IMR-90 (cell line): ENCODE measurements around the gene KLHL25. TPM values are rescaled to one million over a fixed set of nuclear protein-coding genes. Genes with fewer than 3 reads are reported as not detected.

Experiments
- ATAC-seq: fragments of 200-7000 bp; cut with Tn5 transposase; 2 replicates; pipeline ENCODE4 v1.9.1; 2020; ENCODE audit warnings: low read depth, mild to moderate bottlenecking, moderate library complexity
- BruUV-seq: library from RNA; stranded (reverse); fragments of 400-500 nt; replicated peaks from 2 replicates; lab custom pipeline; 2021; lab: Mats Ljungman, UMichigan
- CTCF ChIA-PET: fragments of 300-600 bp; formaldehyde crosslinking; extraction: SDS; loops from one replicate; lab custom pipeline; 2021; ENCODE audit warnings: antibody characterized with exemption; lab: Yijun Ruan, JAX
- POLR2A ChIA-PET: fragments of 300-600 bp; sonication (Branson Sonifier 250); formaldehyde crosslinking; loops from one replicate; lab custom pipeline; 2022; ENCODE audit warnings: antibody characterized with exemption; ENCODE audit not compliant: unreplicated experiment; lab: Charles Lee
- DNase-seq: peaks from one replicate; pipeline ENCODE4 v3.0.0; 2013
- H2AFZ ChIP-seq: replicated peaks from 2 replicates; pipeline ENCODE3; 2013; ENCODE audit warnings: low read length, mild to moderate bottlenecking; ENCODE audit not compliant: poor library complexity
- H2AK5ac ChIP-seq: 2 replicates; pipeline ENCODE4 v1.6.1; 2013; ENCODE audit warnings: low read depth, low read length, inconsistent platforms
- H2AK9ac ChIP-seq: replicated peaks from 2 replicates; pipeline ENCODE3; 2013; ENCODE audit warnings: mild to moderate bottlenecking, low read depth, low read length, moderate library complexity; ENCODE audit not compliant: poor library complexity
- H2BK120ac ChIP-seq: 2 replicates; pipeline ENCODE4 v1.6.1; 2013; ENCODE audit warnings: low read depth, low read length, inconsistent platforms
- H2BK15ac ChIP-seq: 3 replicates; pipeline ENCODE4 v1.6.1; 2013; ENCODE audit warnings: low read depth, low read length, inconsistent platforms
- H2BK20ac ChIP-seq: 2 replicates; pipeline ENCODE4 v1.6.1; 2013; ENCODE audit warnings: low read depth, mild to moderate bottlenecking, inconsistent platforms, low read length, moderate library complexity
- H2BK5ac ChIP-seq: 2 replicates; pipeline ENCODE4 v1.6.1; 2013; ENCODE audit warnings: mild to moderate bottlenecking, low read depth, low read length, inconsistent platforms; ENCODE audit not compliant: poor library complexity, severe bottlenecking
- H3K14ac ChIP-seq: replicated peaks from 2 replicates; pipeline ENCODE4 v1.6.1; 2013; ENCODE audit warnings: low read depth, low read length, inconsistent platforms
- H3K18ac ChIP-seq: 2 replicates; pipeline ENCODE4 v1.6.1; 2013; ENCODE audit warnings: low read depth, low read length, control low read depth
- H3K23ac ChIP-seq: 2 replicates; pipeline ENCODE4 v1.6.1; 2013; ENCODE audit warnings: low read depth, low read length, inconsistent platforms
- H3K27ac ChIP-seq: 2 replicates; pipeline ENCODE4 v1.5.1; 2013; ENCODE audit warnings: mild to moderate bottlenecking, control low read depth, low read length; ENCODE audit not compliant: insufficient read depth
- H3K27me3 ChIP-seq: 2 replicates; pipeline ENCODE4 v1.6.1; 2013; ENCODE audit warnings: low read length; ENCODE audit not compliant: control insufficient read depth, insufficient read depth
- H3K36me3 ChIP-seq: 2 replicates; pipeline ENCODE4 v1.6.1; 2013; ENCODE audit warnings: low read length, mixed read lengths; ENCODE audit not compliant: control insufficient read depth, insufficient read depth
- H3K4ac ChIP-seq: 2 replicates; pipeline ENCODE4 v1.6.1; 2013; ENCODE audit warnings: low read depth, low read length, inconsistent platforms
- H3K4me1 ChIP-seq: 2 replicates; pipeline ENCODE4 v1.6.1; 2013; ENCODE audit warnings: low read length, mixed read lengths; ENCODE audit not compliant: control insufficient read depth, insufficient read depth
- H3K4me2 ChIP-seq: 2 replicates; pipeline ENCODE4 v1.6.1; 2013; ENCODE audit warnings: low read depth, mild to moderate bottlenecking, control low read depth, low read length, moderate library complexity
- H3K4me3 ChIP-seq: 2 replicates; pipeline ENCODE4 v1.5.1; 2013; ENCODE audit warnings: low read depth, mild to moderate bottlenecking, control low read depth, low read length, moderate library complexity; ENCODE audit not compliant: insufficient read depth
- H3K56ac ChIP-seq: 2 replicates; pipeline ENCODE4 v1.6.1; 2013; ENCODE audit warnings: low read length, inconsistent platforms; ENCODE audit not compliant: insufficient read depth; ENCODE audit errors: extremely low read depth
- H3K79me1 ChIP-seq, 2 experiments: 2 replicates each; pipeline ENCODE4 v1.6.1; 2013; ENCODE audit warnings: low read length in 2 of 2, inconsistent platforms in 1 of 2, low read depth in 1 of 2
- H3K9ac ChIP-seq: 2 replicates; pipeline ENCODE4 v1.6.1; 2013; ENCODE audit warnings: low read depth, low read length, control low read depth
- H3K9me1 ChIP-seq: 2 replicates; pipeline ENCODE4 v1.6.1; 2013; ENCODE audit warnings: low read length, inconsistent platforms; ENCODE audit not compliant: insufficient read depth
- H3K9me3 ChIP-seq: 2 replicates; pipeline ENCODE4 v1.6.1; 2013; ENCODE audit warnings: low read length; ENCODE audit not compliant: control insufficient read depth, insufficient read depth
- H4K20me1 ChIP-seq: 2 replicates; pipeline ENCODE4 v1.6.1; 2013; ENCODE audit warnings: low read length, inconsistent platforms; ENCODE audit not compliant: insufficient read depth
- H4K5ac ChIP-seq: 2 replicates; pipeline ENCODE4 v1.6.1; 2013; ENCODE audit warnings: mild to moderate bottlenecking, low read depth, low read length, control low read depth
- H4K8ac ChIP-seq, 2 experiments: 2 replicates each; pipeline ENCODE4 v1.6.1; 2013; ENCODE audit warnings: low read depth in 2 of 2, low read length in 2 of 2, control low read depth in 1 of 2, inconsistent platforms in 1 of 2
- H4K91ac ChIP-seq: 2 replicates; pipeline ENCODE4 v1.6.1; 2013; ENCODE audit warnings: low read depth, low read length, inconsistent platforms; ENCODE audit not compliant: insufficient read depth
- BHLHE40 ChIP-seq: fragments of 150-350 bp; IDR thresholded peaks from 2 replicates; pipeline ENCODE4 v1.6.1; 2016; ENCODE audit warnings: mild to moderate bottlenecking, low read depth, low read length
- CEBPB ChIP-seq: IDR thresholded peaks from 2 replicates; pipeline ENCODE4 v1.6.1; 2012; ENCODE audit warnings: low read depth, low read length, improper control_type of control experiment
- CHD1 ChIP-seq: IDR thresholded peaks from 2 replicates; pipeline ENCODE4 v1.6.1; 2012; ENCODE audit warnings: low read depth, low read length, improper control_type of control experiment
- CTCF ChIP-seq: conservative IDR thresholded peaks from 2 replicates; pipeline ENCODE4 v1.5.1; 2012; ENCODE audit warnings: mild to moderate bottlenecking, low read depth, low read length, improper control_type of control experiment
- ELK1 ChIP-seq: fragments of 150-350 bp; IDR thresholded peaks from 2 replicates; pipeline ENCODE4 v1.6.1; 2016; ENCODE audit warnings: low read depth, mild to moderate bottlenecking, low read length, moderate library complexity, borderline replicate concordance
- FOS ChIP-seq: fragments of 150-350 bp; IDR thresholded peaks from 2 replicates; pipeline ENCODE4 v1.6.1; 2016; ENCODE audit warnings: low read depth, low read length
- MAFK ChIP-seq: IDR thresholded peaks from 2 replicates; pipeline ENCODE4 v1.6.1; 2012; ENCODE audit warnings: low read depth, low read length, improper control_type of control experiment
- MAZ ChIP-seq: IDR thresholded peaks from 2 replicates; pipeline ENCODE4 v1.6.1; 2012; ENCODE audit warnings: low read depth, mild to moderate bottlenecking, low read length, improper control_type of control experiment, moderate library complexity, borderline replicate concordance
- MXI1 ChIP-seq: IDR thresholded peaks from 2 replicates; pipeline ENCODE4 v1.6.1; 2012; ENCODE audit warnings: low read depth, mild to moderate bottlenecking, low read length, moderate library complexity, borderline replicate concordance
- NFE2L2 ChIP-seq: fragments of 150-350 bp; IDR thresholded peaks from 2 replicates; pipeline ENCODE4 v1.6.1; 2016; ENCODE audit warnings: low read depth, mild to moderate bottlenecking, low read length
- POLR2A ChIP-seq: IDR thresholded peaks from 2 replicates; pipeline ENCODE4 v1.6.1; 2012; ENCODE audit warnings: mild to moderate bottlenecking, low read depth, low read length
- RAD21 ChIP-seq: IDR thresholded peaks from 2 replicates; pipeline ENCODE4 v1.6.1; 2012; ENCODE audit warnings: low read length, improper control_type of control experiment
- RCOR1 ChIP-seq: IDR thresholded peaks from 2 replicates; pipeline ENCODE4 v1.6.1; 2012; ENCODE audit warnings: mild to moderate bottlenecking, low read length, improper control_type of control experiment; ENCODE audit not compliant: insufficient replicate concordance
- RFX5 ChIP-seq: IDR thresholded peaks from 2 replicates; pipeline ENCODE4 v1.8.0; 2012; ENCODE audit warnings: low read depth, mild to moderate bottlenecking, low read length, moderate library complexity
- SMC3 ChIP-seq: fragments of 150-350 bp; IDR thresholded peaks from 2 replicates; pipeline ENCODE4 v1.6.1; 2016; ENCODE audit warnings: low read depth, mild to moderate bottlenecking, antibody characterized with exemption, low read length, moderate library complexity
- WGBS, 2 experiments: methylation state at CpG; one replicate each; pipeline versions ENCODE4 v1.1.5 to v1.1.7; 2013; ENCODE audit warnings: missing lambda C conversion rate in 2 of 2; ENCODE audit not compliant: insufficient read length in 1 of 2; ENCODE audit errors: extremely low coverage in 2 of 2; 5-methylcytosine and 5-hydroxymethylcytosine counted together
- dilution Hi-C: fragments of 300-500 bp; cut with HindIII; formaldehyde crosslinking; loops from one replicate; pipeline ENCODE4 v1.14.3; 2018; ENCODE audit warnings: low sequenced_read_pairs; ENCODE audit not compliant: unreplicated experiment
- in situ Hi-C: fragments of 300-500 bp; cut with MboI; formaldehyde crosslinking; loops from 3 replicates; pipeline ENCODE4 v1.14.3; 2019; ENCODE audit warnings: low sequenced_read_pairs, inconsistent platforms, mixed read lengths
- intact Hi-C: fragments of 100-400 bp; cut with micrococcal nuclease; formaldehyde crosslinking; loops from 2 replicates; pipeline ENCODE4 v1.10.0; 2022
- polyA plus RNA-seq, 3 experiments: library from polyadenylated mRNA; depleted of rRNA; stranded (reverse); fragments of >200 nt; gene quantifications; 2 replicates each; pipeline ENCODE4 v1.2.3, GENCODE V29; 2012; ENCODE audit warnings: low replicate concordance in 1 of 3
- total RNA-seq: library from RNA; depleted of rRNA; stranded (reverse); fragments of >200 nt; gene quantifications from 2 replicates; pipeline ENCODE4 v1.2.3, GENCODE V29; 2012

The KLHL25 gene
- total and polyA plus RNA-seq, 2 of the 4 experiments (the other 2 are of a cell fraction) = 2.7 to 5.6 TPM

GRCh38 chr15:85795337-85796305 lies 896 bp upstream of the KLHL25 start:
- H2AK5ac ChIP-seq = no peak overlapping the region
- H3K23ac ChIP-seq = peak overlapping the region; percentile 94
- H3K4ac ChIP-seq = peak overlapping the region; percentile 58; the same call in 1 of the 2 replicates
- peak overlapping the region; percentile 23; the same call in 1 of the 2 replicates for H2BK20ac ChIP-seq
- intact Hi-C loops (loop anchor here (10.0 kb wide), 1 partner anchor 181 kb away; no protein-coding TSS in a partner anchor), in situ Hi-C loops (no loop called here), dilution Hi-C loops (no loop called here)
- H2AFZ ChIP-seq = peak overlapping the region; percentile 84
- H3K4me2 ChIP-seq = peak overlapping the region; percentile 95
- H3K9ac ChIP-seq = peak overlapping the region; percentile 63; the same call in 1 of the 2 replicates
- H3K18ac ChIP-seq = peak overlapping the region; percentile 75; the same call in 1 of the 2 replicates
- no peak for TF ChIP-seq CHD1
- no peak for TF ChIP-seq RAD21
- TF ChIP-seq MAZ = no peak
- no peak for TF ChIP-seq BHLHE40
- TF ChIP-seq MXI1 = no peak
- no peak for TF ChIP-seq RFX5
- no peak for TF ChIP-seq POLR2A
- no peak for TF ChIP-seq NFE2L2
- TF ChIP-seq SMC3 = no peak
- TF ChIP-seq ELK1 = no peak
- TF ChIP-seq FOS = no peak
- TF ChIP-seq MAFK = no peak
- no peak for TF ChIP-seq RCOR1
- TF ChIP-seq CEBPB = no peak
- TF ChIP-seq CTCF = no peak
- peak overlapping the region; percentile 52 to 86; a peak in 3 of 4 replicates for H4K8ac ChIP-seq
- H3K27ac ChIP-seq = no peak overlapping the region
- H3K56ac ChIP-seq = peak overlapping the region; percentile 73; the same call in 1 of the 2 replicates
- H3K4me3 ChIP-seq = peak overlapping the region; percentile 69
- WGBS, 2 experiments = no CpG with 5 or more reads among the region's 15 CpGs
- no peaks in the 10 kb centered on the region for H3K9me3 ChIP-seq
- H2BK120ac ChIP-seq = peak overlapping the region; percentile 32; the same call in 1 of the 2 replicates
- no peak for ATAC-seq
- no peaks in the 10 kb centered on the region for H3K27me3 ChIP-seq
- H2BK15ac ChIP-seq = peak overlapping the region; percentile 13; the same call in 1 of the 3 replicates
- no peaks in the 10 kb centered on the region for H3K36me3 ChIP-seq
- H3K9me1 ChIP-seq = peaks cover 19% of the 10 kb centered on the region
- H2AK9ac ChIP-seq = no peak overlapping the region
- no peak overlapping the region for H4K91ac ChIP-seq
- DNase-seq = no peak
- no peak overlapping the region for H2BK5ac ChIP-seq
- ChIA-PET CTCF (no interaction called here), POLR2A (no interaction called here)
- peak overlapping the region; percentile 73 for H3K14ac ChIP-seq
- peaks cover 18% of the 10 kb centered on the region; the same call in 1 of the 2 replicates for H4K20me1 ChIP-seq
- peak overlapping the region; percentile 70; the same call in 1 of the 2 replicates for H4K5ac ChIP-seq
- BruUV-seq = no TSS peak
- H3K4me1 ChIP-seq = peaks cover 9% of the 10 kb centered on the region
- peaks cover 17 to 29% of the 10 kb centered on the region in 2 experiments; a peak in 3 of 4 replicates for H3K79me1 ChIP-seq
